Measurements from ENCODE around the gene IL6R. TPM values are rescaled to one million over a fixed set of nuclear protein-coding genes. Genes with fewer than 3 reads are reported as not detected.

Gene IL6R
- total RNA-seq, 1 experiment from 2014 or later, result 16.1 TPM

DNA sequence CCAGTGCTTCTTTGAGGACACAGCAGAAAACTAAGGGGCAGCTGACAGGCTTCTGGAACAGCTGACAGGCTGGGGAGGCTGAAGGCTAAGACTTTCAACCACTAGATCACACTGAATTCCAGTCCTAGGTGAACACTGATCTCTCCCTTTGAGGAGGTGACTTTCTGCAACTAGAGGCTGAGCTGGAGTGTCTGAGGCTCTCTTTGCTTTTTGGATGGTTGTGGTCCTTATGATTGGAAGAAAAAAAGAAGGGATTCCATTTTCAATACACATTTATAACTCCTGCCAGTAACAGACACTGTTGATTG lies 1.4 kb downstream of the IL6R start:
- intact Hi-C loops (cut with micrococcal nuclease), result loop anchor here (1.0 to 10.0 kb wide), 4 partner anchors 12 to 151 kb away; partner anchors contain the start of gene UBE2Q1
- Histone ChIP-seq H4K20me1 (ENCODE audit: low read length) (no peaks in the 10 kb centered on the region), H3K9me2 (replicated peaks; ENCODE audit: low read length) (no peaks in the 10 kb centered on the region), H3K4me3 (ENCODE audit: low read length) (peak overlapping the region; percentile 93), H3K4me2 (ENCODE audit: low read length) (peak overlapping the region; percentile 97), H3F3A (ENCODE audit: low read length, unreplicated experiment) (no peaks in the 10 kb centered on the region), H3K27me3 (ENCODE audit: low read length) (no peaks in the 10 kb centered on the region), H3K4me1 (ENCODE audit: insufficient read depth, low read length) (peaks cover 30% of the 10 kb centered on the region), H3K9ac (ENCODE audit: low read length) (peak overlapping the region; percentile 97), H3K36me3 (ENCODE audit: low read depth, low read length) (no peaks in the 10 kb centered on the region), H3K79me2 (ENCODE audit: low read length) (peaks cover 38% of the 10 kb centered on the region), H3K27ac (ENCODE audit: low read length) (peak overlapping the region; percentile 93), H2AFZ (ENCODE audit: low read length) (peak overlapping the region; percentile 17; the same call in 1 of the 2 replicates), H3K9me3 (ENCODE audit: low read length) (no peaks in the 10 kb centered on the region)
- ChIA-PET CTCF (interaction anchor here (1.6 kb wide), 1 partner anchor 12 kb away, joined by 7 read pairs; no protein-coding TSS in a partner anchor), POLR2A (ENCODE audit: unreplicated experiment) (no interaction called here)
- ATAC-seq (no peak), DNase-seq (no peak)
- BruUV-seq (replicated peaks), result TSS peak; percentile 35
- TF ChIP-seq EZH2phosphoT487 (IDR thresholded peaks at IDR 0.05; ENCODE audit: borderline replicate concordance, low read length), result no peak
- TF ChIP-seq, protein P1, sequence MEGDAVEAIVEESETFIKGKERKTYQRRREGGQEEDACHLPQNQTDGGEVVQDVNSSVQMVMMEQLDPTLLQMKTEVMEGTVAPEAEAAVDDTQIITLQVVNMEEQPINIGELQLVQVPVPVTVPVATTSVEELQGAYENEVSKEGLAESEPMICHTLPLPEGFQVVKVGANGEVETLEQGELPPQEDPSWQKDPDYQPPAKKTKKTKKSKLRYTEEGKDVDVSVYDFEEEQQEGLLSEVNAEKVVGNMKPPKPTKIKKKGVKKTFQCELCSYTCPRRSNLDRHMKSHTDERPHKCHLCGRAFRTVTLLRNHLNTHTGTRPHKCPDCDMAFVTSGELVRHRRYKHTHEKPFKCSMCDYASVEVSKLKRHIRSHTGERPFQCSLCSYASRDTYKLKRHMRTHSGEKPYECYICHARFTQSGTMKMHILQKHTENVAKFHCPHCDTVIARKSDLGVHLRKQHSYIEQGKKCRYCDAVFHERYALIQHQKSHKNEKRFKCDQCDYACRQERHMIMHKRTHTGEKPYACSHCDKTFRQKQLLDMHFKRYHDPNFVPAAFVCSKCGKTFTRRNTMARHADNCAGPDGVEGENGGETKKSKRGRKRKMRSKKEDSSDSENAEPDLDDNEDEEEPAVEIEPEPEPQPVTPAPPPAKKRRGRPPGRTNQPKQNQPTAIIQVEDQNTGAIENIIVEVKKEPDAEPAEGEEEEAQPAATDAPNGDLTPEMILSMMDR (conservative IDR thresholded peaks at IDR 0.05; ENCODE audit: low read depth, low read length), result no peak
- TF ChIP-seq EZH2 (IDR thresholded peaks at IDR 0.05; ENCODE audit: low read length, unreplicated experiment), result no peak

DNA sequence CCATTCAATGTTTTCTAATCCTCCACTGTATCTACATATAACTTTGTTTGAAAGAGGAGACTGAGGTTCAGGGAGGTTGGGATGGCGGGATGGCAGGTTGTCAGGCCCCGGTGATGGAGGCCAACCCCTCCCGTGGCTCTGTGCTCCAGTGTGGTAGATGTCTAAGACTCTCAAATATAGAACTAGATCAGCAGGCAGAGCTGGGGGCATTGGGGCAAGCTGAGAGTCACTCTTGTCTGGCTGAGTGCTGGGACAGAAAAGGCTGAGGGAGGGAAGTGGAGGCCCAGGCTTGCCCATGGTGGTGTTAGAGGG lies 1.7 kb downstream of the IL6R start:
- no TSS peak for BruUV-seq (replicated peaks)
- Histone ChIP-seq H3K36me3 (ENCODE audit: low read depth, low read length) (no peaks in the 10 kb centered on the region), H2AFZ (ENCODE audit: low read length) (no peak overlapping the region), H4K20me1 (ENCODE audit: low read length) (no peaks in the 10 kb centered on the region), H3F3A (ENCODE audit: low read length, unreplicated experiment) (no peaks in the 10 kb centered on the region), H3K9me2 (replicated peaks; ENCODE audit: low read length) (no peaks in the 10 kb centered on the region), H3K79me2 (ENCODE audit: low read length) (peaks cover 38% of the 10 kb centered on the region), H3K27me3 (ENCODE audit: low read length) (no peaks in the 10 kb centered on the region), H3K9ac (ENCODE audit: low read length) (peak overlapping the region; percentile 97), H3K4me3 (ENCODE audit: low read length) (peak overlapping the region; percentile 93), H3K9me3 (ENCODE audit: low read length) (no peaks in the 10 kb centered on the region), H3K4me2 (ENCODE audit: low read length) (peak overlapping the region; percentile 97), H3K4me1 (ENCODE audit: insufficient read depth, low read length) (peaks cover 30% of the 10 kb centered on the region), H3K27ac (ENCODE audit: low read length) (peak overlapping the region; percentile 93; the same call in 1 of the 2 replicates)
- intact Hi-C loops (cut with micrococcal nuclease), result loop anchor here (1.0 to 10.0 kb wide), 4 partner anchors 11 to 150 kb away; partner anchors contain the start of gene UBE2Q1
- DNase-seq (no peak), ATAC-seq (no peak)
- ChIA-PET CTCF (interaction anchor here (1.6 kb wide), 1 partner anchor 12 kb away, joined by 7 read pairs; no protein-coding TSS in a partner anchor), POLR2A (ENCODE audit: unreplicated experiment) (interaction anchor here (0.7 kb wide), 1 partner anchor 64 kb away, joined by 3 read pairs; no protein-coding TSS in a partner anchor)
- TF ChIP-seq, protein P1 (conservative IDR thresholded peaks at IDR 0.05; ENCODE audit: low read depth, low read length), result no peak
- no peak for TF ChIP-seq EZH2 (IDR thresholded peaks at IDR 0.05; ENCODE audit: low read length, unreplicated experiment)
- TF ChIP-seq EZH2phosphoT487 (IDR thresholded peaks at IDR 0.05; ENCODE audit: borderline replicate concordance, low read length), result no peak
